Lung (tissue), 12 donors: ENCODE data around the gene PDLIM4. TPM values are rescaled to one million over a fixed set of nuclear protein-coding genes. Genes with fewer than 3 reads are reported as not detected.

Experiments used
- ATAC-seq: fragments of 200-7000 bp; cut with Tn5 transposase; one replicate; pipeline ENCODE4 v1.9.1; 2020; ENCODE audit warnings: moderate number of reproducible peaks; ENCODE audit not compliant: insufficient read depth, low FRiP score
- DNase-seq, 3 donors: peaks; one replicate each; pipeline ENCODE4 v3.0.0-alpha.2; 2013 to 2017
- H3K27ac ChIP-seq, 2 donors: one replicate each; pipeline ENCODE4 v1.5.1; 2013; ENCODE audit warnings: mild to moderate bottlenecking in 2 of 2, moderate library complexity in 2 of 2, control low read depth in 1 of 2, inconsistent platforms in 1 of 2, low read depth in 1 of 2, low read length in 1 of 2
- H3K27me3 ChIP-seq, 3 donors: one replicate each; pipeline ENCODE4 v1.5.1; 2013; ENCODE audit warnings: low read length in 2 of 3; ENCODE audit not compliant: control insufficient read depth in 3 of 3, insufficient read depth in 3 of 3
- H3K36me3 ChIP-seq, 4 donors: one replicate each; pipeline ENCODE4 v1.5.1; 2013; ENCODE audit warnings: low read length in 4 of 4, mild to moderate bottlenecking in 1 of 4, moderate library complexity in 1 of 4; ENCODE audit not compliant: control insufficient read depth in 4 of 4, insufficient read depth in 4 of 4
- H3K4me1 ChIP-seq, 5 donors: one replicate each; pipeline ENCODE4 v1.5.1; 2013; ENCODE audit warnings: low read length in 5 of 5, mild to moderate bottlenecking in 2 of 5, moderate library complexity in 1 of 5; ENCODE audit not compliant: control insufficient read depth in 5 of 5, insufficient read depth in 5 of 5
- H3K4me3 ChIP-seq: one replicate; pipeline ENCODE4 v1.5.1; 2013; ENCODE audit warnings: mild to moderate bottlenecking, control low read depth, moderate library complexity
- H3K9ac ChIP-seq, 2 donors: one replicate each; pipeline ENCODE4 v1.5.1; 2013; ENCODE audit warnings: low read length in 2 of 2, control low read depth in 1 of 2; ENCODE audit not compliant: insufficient read depth in 1 of 2
- H3K9me3 ChIP-seq, 4 donors: one replicate each; pipeline ENCODE4 v1.5.1; 2013; ENCODE audit warnings: low read length in 3 of 4, mild to moderate bottlenecking in 1 of 4, moderate library complexity in 1 of 4; ENCODE audit not compliant: control insufficient read depth in 4 of 4, insufficient read depth in 3 of 4
- WGBS, 2 donors: extraction: QIAGEN DNeasy Blood & Tissue Kit; methylation state at CpG; one replicate each; pipeline ENCODE4 v1.1.7; 2013; 5-methylcytosine and 5-hydroxymethylcytosine counted together
- polyA plus RNA-seq, 2 donors: library from polyadenylated mRNA; stranded (reverse); fragments of 200-250 nt; gene quantifications; one replicate each; pipeline ENCODE4 v1.2.1, GENCODE V29; 2013
- total RNA-seq, 2 donors: library from RNA; depleted of rRNA in 1 of 2; stranded (reverse); fragments of >200 nt in 1 of 2; gene quantifications; one replicate each; pipeline ENCODE4 v1.2.1, GENCODE V29; 2014 to 2021
- TF ChIP-seq, protein P1 (sequence below): IDR thresholded peaks from 2 replicates; pipeline ENCODE4 v1.5.1; 2012; ENCODE audit warnings: mild to moderate bottlenecking; ENCODE audit errors: control extremely low read depth, extremely low read depth
- donor health status: control.
- donor health status: control.
- donor health status: Bipolar disorder and iron deficiency.
- donor health status: healthy.
- donor health status: DM: yes; HTN: yes; CAD: no.

PDLIM4 gene
- total and polyA plus RNA-seq, 4 donors: 7.3 to 13.8 (median 9.6) TPM

DNA sequence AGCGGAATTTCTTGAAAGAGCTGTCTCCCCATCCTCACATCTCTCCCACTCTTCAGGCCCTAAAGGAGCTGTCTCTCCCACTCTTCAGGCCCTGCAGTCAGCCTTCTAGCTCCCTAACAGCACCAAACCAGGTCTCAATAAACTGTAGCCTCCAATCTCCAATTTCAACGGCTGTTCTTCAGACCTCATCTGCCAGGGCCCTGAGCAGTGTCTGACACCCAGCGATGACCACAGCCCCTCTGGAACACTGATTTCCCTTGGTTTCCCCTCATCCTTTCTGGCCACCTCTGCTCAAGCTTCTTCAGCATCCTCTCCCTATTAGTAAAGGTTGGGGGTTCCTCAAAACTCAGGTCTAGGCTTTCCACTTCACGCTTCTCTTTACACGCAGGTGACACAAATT is 28.3 kb upstream of the PDLIM4 start:
- ATAC-seq (no peak), DNase-seq (no peak)
- 96% methylated on average over 5 of the region's 5 CpGs for WGBS, 2 donors

GRCh38 chr5:132230871-132231270 is 26.6 kb upstream of the PDLIM4 start:
- ATAC-seq: no peak
- TF ChIP-seq, protein P1, sequence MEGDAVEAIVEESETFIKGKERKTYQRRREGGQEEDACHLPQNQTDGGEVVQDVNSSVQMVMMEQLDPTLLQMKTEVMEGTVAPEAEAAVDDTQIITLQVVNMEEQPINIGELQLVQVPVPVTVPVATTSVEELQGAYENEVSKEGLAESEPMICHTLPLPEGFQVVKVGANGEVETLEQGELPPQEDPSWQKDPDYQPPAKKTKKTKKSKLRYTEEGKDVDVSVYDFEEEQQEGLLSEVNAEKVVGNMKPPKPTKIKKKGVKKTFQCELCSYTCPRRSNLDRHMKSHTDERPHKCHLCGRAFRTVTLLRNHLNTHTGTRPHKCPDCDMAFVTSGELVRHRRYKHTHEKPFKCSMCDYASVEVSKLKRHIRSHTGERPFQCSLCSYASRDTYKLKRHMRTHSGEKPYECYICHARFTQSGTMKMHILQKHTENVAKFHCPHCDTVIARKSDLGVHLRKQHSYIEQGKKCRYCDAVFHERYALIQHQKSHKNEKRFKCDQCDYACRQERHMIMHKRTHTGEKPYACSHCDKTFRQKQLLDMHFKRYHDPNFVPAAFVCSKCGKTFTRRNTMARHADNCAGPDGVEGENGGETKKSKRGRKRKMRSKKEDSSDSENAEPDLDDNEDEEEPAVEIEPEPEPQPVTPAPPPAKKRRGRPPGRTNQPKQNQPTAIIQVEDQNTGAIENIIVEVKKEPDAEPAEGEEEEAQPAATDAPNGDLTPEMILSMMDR: no peak
- peaks cover 0 to 17% (median 6%) of the 10 kb centered on the region in 5 donors for H3K4me1 ChIP-seq

More for the DNA sequence above, 28.3 kb upstream of the PDLIM4 start:
- TF ChIP-seq, protein P1: no peak
- no peak overlapping the region for H3K4me3 ChIP-seq
- peaks cover 5 to 33% (median 19%) of the 10 kb centered on the region in 5 donors for H3K4me1 ChIP-seq
- no peaks in the 10 kb centered on the region for H3K27me3 ChIP-seq
- H3K9ac ChIP-seq: no peak overlapping the region
- H3K9me3 ChIP-seq: no peaks in the 10 kb centered on the region
- no peaks in the 10 kb centered on the region for H3K36me3 ChIP-seq
- H3K27ac ChIP-seq: no peak overlapping the region

DNA sequence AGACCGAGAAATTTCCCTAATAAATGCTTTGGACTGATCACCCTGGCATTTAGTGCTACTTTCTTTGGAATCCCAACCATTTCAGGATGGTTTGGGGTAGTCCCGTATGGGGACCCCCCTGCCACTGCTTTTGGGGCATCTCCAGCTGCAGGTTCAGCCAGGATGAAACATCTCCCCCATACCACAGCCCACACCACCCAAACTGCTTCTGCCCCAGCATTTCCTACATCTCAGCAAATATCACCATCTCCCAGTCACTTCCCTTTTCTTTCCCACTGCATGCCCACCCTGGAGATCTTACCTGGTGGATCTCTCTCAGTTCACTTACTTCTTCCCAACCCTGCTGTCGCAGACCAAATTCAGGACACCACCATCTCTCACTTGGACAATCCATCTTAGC is 25.0 kb upstream of the PDLIM4 start:
- TF ChIP-seq, protein P1: no peak
- Histone ChIP-seq H3K27me3 (no peaks in the 10 kb centered on the region), H3K9me3 (no peaks in the 10 kb centered on the region), H3K36me3 (no peaks in the 10 kb centered on the region), H3K27ac (no peak overlapping the region), H3K4me1 (peaks cover 0 to 4% (median 0%) of the 10 kb centered on the region in 5 donors), H3K9ac (no peak overlapping the region), H3K4me3 (no peak overlapping the region)
- DNase-seq: no peak
- WGBS, 2 donors: 72 to 83% methylated on average over 3 of the region's 3 CpGs
- no peak for ATAC-seq

More at GRCh38 chr5:132230871-132231270, 26.6 kb upstream of the PDLIM4 start:
- Histone ChIP-seq H3K4me3 (no peak overlapping the region), H3K36me3 (no peaks in the 10 kb centered on the region), H3K9me3 (no peaks in the 10 kb centered on the region), H3K27me3 (no peaks in the 10 kb centered on the region), H3K27ac (no peak overlapping the region), H3K9ac (no peak overlapping the region)
- no peak for DNase-seq
- WGBS, 2 donors: 85 to 92% methylated on average over 9 of the region's 9 CpGs

GRCh38 chr5:132233081-132233480 is 24.4 kb upstream of the PDLIM4 start:
- WGBS, 2 donors: 97 to 100% methylated on average over 1 of the region's 1 CpG
- no peak overlapping the region for H3K4me3 ChIP-seq

More at GRCh38 chr5:132233081-132233480, 24.4 kb upstream of the PDLIM4 start:
- TF ChIP-seq, protein P1: no peak
- Histone ChIP-seq H3K27me3 (no peaks in the 10 kb centered on the region), H3K36me3 (no peaks in the 10 kb centered on the region), H3K27ac (no peak overlapping the region), H3K9ac (no peak overlapping the region), H3K9me3 (no peaks in the 10 kb centered on the region), H3K4me1 (peaks cover 0 to 3% (median 0%) of the 10 kb centered on the region in 5 donors)
- DNase-seq: no peak
- no peak for ATAC-seq
